Smooth muscle cell (in vitro differentiated cells): ENCODE results near the gene PSMC6. TPM values are rescaled to one million over a fixed set of nuclear protein-coding genes. Genes with fewer than 3 reads are reported as not detected.

Source experiments
- DNase-seq: peaks from one replicate; lab custom pipeline; 2025; ENCODE audit not compliant: unreplicated experiment; lab: John Stamatoyannopoulos, UW
- H2AFZ ChIP-seq: fragments of 200-600 bp; sonication (generic); 2 replicates; pipeline ENCODE4 v1.6.0; 2016; ENCODE audit warnings: antibody characterized with exemption, low read depth, mild to moderate bottlenecking
- H3F3A ChIP-seq: fragments of 200-600 bp; sonication (generic); 2 replicates; pipeline ENCODE4 v1.6.0; 2017; ENCODE audit warnings: antibody characterized with exemption, low read depth
- H3K27ac ChIP-seq: fragments of 200-600 bp; sonication (generic); 2 replicates; pipeline ENCODE4 v1.5.1; 2016; ENCODE audit warnings: low read depth, mild to moderate bottlenecking
- H3K27me3 ChIP-seq: fragments of 200-600 bp; sonication (generic); 2 replicates; pipeline ENCODE4 v1.6.1; 2016; ENCODE audit warnings: low read depth, mild to moderate bottlenecking
- H3K36me3 ChIP-seq: fragments of 200-600 bp; sonication (generic); 2 replicates; pipeline ENCODE4 v1.5.1; 2016; ENCODE audit warnings: low read depth
- H3K4me1 ChIP-seq: fragments of 200-600 bp; sonication (generic); 2 replicates; pipeline ENCODE4 v1.5.1; 2016; ENCODE audit warnings: low read depth
- H3K4me2 ChIP-seq: fragments of 200-600 bp; sonication (generic); 2 replicates; pipeline ENCODE4 v1.6.0; 2016; ENCODE audit warnings: mild to moderate bottlenecking
- H3K4me3 ChIP-seq: fragments of 200-600 bp; sonication (generic); 2 replicates; pipeline ENCODE4 v1.5.1; 2016; ENCODE audit warnings: mild to moderate bottlenecking
- H3K79me2 ChIP-seq: fragments of 200-600 bp; sonication (generic); 2 replicates; pipeline ENCODE4 v1.6.0; 2016; ENCODE audit warnings: low read depth, mild to moderate bottlenecking
- H3K9ac ChIP-seq: fragments of 200-600 bp; sonication (generic); 2 replicates; pipeline ENCODE4 v1.6.0; 2016; ENCODE audit warnings: low read depth
- H3K9me3 ChIP-seq: fragments of 200-600 bp; sonication (generic); replicated peaks from 2 replicates; pipeline ENCODE4 v1.5.1; 2016; ENCODE audit warnings: low read depth
- H4K20me1 ChIP-seq: fragments of 200-600 bp; sonication (generic); 2 replicates; pipeline ENCODE4 v1.6.0; 2016; ENCODE audit warnings: low read depth
- CTCF ChIP-seq: fragments of 200-600 bp; sonication (generic); IDR thresholded peaks from 2 replicates; pipeline ENCODE4 v1.5.1; 2017; ENCODE audit warnings: borderline replicate concordance, mild to moderate bottlenecking, antibody characterized with exemption; ENCODE audit not compliant: insufficient read depth, poor library complexity, severe bottlenecking
- WGBS: methylation state at CpG from one replicate; pipeline ENCODE4 v1.1.7; 2016; ENCODE audit warnings: low lambda C conversion rate; 5-methylcytosine and 5-hydroxymethylcytosine counted together
- polyA plus RNA-seq: library from polyadenylated mRNA; unstranded; fragments of >200 nt; fragmentation: Nextera tagmentation; extraction: Ambion mirVana; gene quantifications from 2 replicates; pipeline ENCODE4 v1.2.1, GENCODE V29; 2016
- total RNA-seq: library from RNA; depleted of rRNA; stranded (reverse); fragments of >200 nt; gene quantifications from 2 replicates; pipeline ENCODE4 v1.2.3, GENCODE V29; 2014

PSMC6 gene
- total and polyA plus RNA-seq, 2 experiments from 2014 or later: 90.9 to 138 TPM

- DNase-seq: no peak
- H3K36me3 ChIP-seq: no peaks in the 10 kb centered on the region
- H3K4me2 ChIP-seq: no peak overlapping the region
- WGBS: 94% methylated on average over 9 of the region's 9 CpGs
- no peak overlapping the region for H3K4me3 ChIP-seq
- H3F3A ChIP-seq: no peaks in the 10 kb centered on the region
- no peaks in the 10 kb centered on the region for H3K9me3 ChIP-seq
- peaks cover 9% of the 10 kb centered on the region for H4K20me1 ChIP-seq
- H3K27ac ChIP-seq: no peak overlapping the region
- peaks cover 56% of the 10 kb centered on the region for H3K79me2 ChIP-seq
- TF ChIP-seq CTCF: no peak
- H3K9ac ChIP-seq: no peak overlapping the region
- no peak overlapping the region for H2AFZ ChIP-seq
- H3K27me3 ChIP-seq: no peaks in the 10 kb centered on the region
- peaks cover 20% of the 10 kb centered on the region for H3K4me1 ChIP-seq
Observed at GRCh38 chr14:52733824-52734223, 26.8 kb downstream of the PSMC6 start.

- H3K4me1 ChIP-seq: peaks cover 15% of the 10 kb centered on the region
- H3K4me3 ChIP-seq: no peak overlapping the region
- no peaks in the 10 kb centered on the region for H3K36me3 ChIP-seq
- H3K9ac ChIP-seq: no peak overlapping the region
- H2AFZ ChIP-seq: no peak overlapping the region
- H3K27me3 ChIP-seq: no peaks in the 10 kb centered on the region
- H4K20me1 ChIP-seq: peaks cover 9% of the 10 kb centered on the region
- H3K9me3 ChIP-seq: no peaks in the 10 kb centered on the region
- DNase-seq: no peak
- no peaks in the 10 kb centered on the region for H3F3A ChIP-seq
- 50% methylated on average over 1 of the region's 1 CpG for WGBS
- peaks cover 70% of the 10 kb centered on the region for H3K79me2 ChIP-seq
- no peak overlapping the region for H3K27ac ChIP-seq
- H3K4me2 ChIP-seq: no peak overlapping the region
- TF ChIP-seq CTCF: no peak
Observed at GRCh38 chr14:52735921-52736489, 29.0 kb downstream of the PSMC6 start.

GRCh38 chr14:52738409-52738808 is 31.4 kb downstream of the PSMC6 start:
- Histone ChIP-seq H3K27ac (no peak overlapping the region), H3F3A (no peaks in the 10 kb centered on the region), H4K20me1 (peaks cover 9% of the 10 kb centered on the region), H3K9me3 (no peaks in the 10 kb centered on the region), H2AFZ (no peak overlapping the region), H3K27me3 (no peaks in the 10 kb centered on the region), H3K79me2 (peaks cover 58% of the 10 kb centered on the region), H3K4me1 (peaks cover 15% of the 10 kb centered on the region), H3K4me2 (no peak overlapping the region), H3K4me3 (no peak overlapping the region), H3K9ac (no peak overlapping the region), H3K36me3 (no peaks in the 10 kb centered on the region)
- TF ChIP-seq CTCF: no peak
- no peak for DNase-seq

GRCh38 chr14:52740751-52741150 is 33.8 kb downstream of the PSMC6 start:
- Histone ChIP-seq H3K9ac (no peak overlapping the region), H2AFZ (no peak overlapping the region), H3F3A (no peaks in the 10 kb centered on the region), H4K20me1 (peaks cover 9% of the 10 kb centered on the region), H3K27me3 (no peaks in the 10 kb centered on the region), H3K4me1 (peaks cover 9% of the 10 kb centered on the region), H3K9me3 (no peaks in the 10 kb centered on the region), H3K36me3 (no peaks in the 10 kb centered on the region), H3K79me2 (peaks cover 47% of the 10 kb centered on the region), H3K27ac (no peak overlapping the region), H3K4me3 (no peak overlapping the region), H3K4me2 (no peak overlapping the region)
- no peak for DNase-seq
- TF ChIP-seq CTCF: no peak
- 95% methylated on average over 1 of the region's 1 CpG for WGBS
